CD14-positive monocyte (primary cell): ENCODE measurements around the gene PAPSS2. TPM values are rescaled to one million over a fixed set of nuclear protein-coding genes. Genes with fewer than 3 reads are reported as not detected.

Experiments used
- DNase-seq, 3 donors: peaks; one replicate each; pipeline ENCODE4 v3.0.0-alpha.2; 2011 to 2022
- H2AFZ ChIP-seq: 2 replicates; pipeline ENCODE4 v1.6.0; 2012; ENCODE audit warnings: mild to moderate bottlenecking, low read depth, low read length, inconsistent platforms; ENCODE audit not compliant: insufficient read depth, poor library complexity, severe bottlenecking
- H3K27ac ChIP-seq, 2 donors: 1 replicate in 1 of 2; 2 replicates in 1 of 2; pipeline ENCODE4 v1.5.1; 2012 to 2013; ENCODE audit warnings: low read length in 2 of 2, control low read depth in 1 of 2, inconsistent platforms in 1 of 2, low read depth in 1 of 2, mild to moderate bottlenecking in 1 of 2
- H3K27me3 ChIP-seq, 2 donors: one replicate each; pipeline versions ENCODE4 v1.6.0 to v1.6.1; 2011 to 2013; ENCODE audit warnings: low read length in 2 of 2; ENCODE audit not compliant: control insufficient read depth in 2 of 2, insufficient read depth in 2 of 2
- H3K36me3 ChIP-seq, 2 donors: replicated peaks in 1 of 2; 1 replicate in 1 of 2; 2 replicates in 1 of 2; pipeline versions ENCODE4 v1.5.1 to v1.6.1; 2012 to 2013; ENCODE audit warnings: low read length in 2 of 2, control low read depth in 1 of 2, inconsistent platforms in 1 of 2, mild to moderate bottlenecking in 1 of 2; ENCODE audit not compliant: insufficient read depth in 2 of 2, control insufficient read depth in 1 of 2
- H3K4me1 ChIP-seq, 2 donors: 1 replicate in 1 of 2; 2 replicates in 1 of 2; pipeline versions ENCODE4 v1.5.1 to v1.6.1; 2012 to 2013; ENCODE audit warnings: low read length in 2 of 2, control low read depth in 1 of 2, inconsistent platforms in 1 of 2, mild to moderate bottlenecking in 1 of 2, moderate library complexity in 1 of 2; ENCODE audit not compliant: insufficient read depth in 2 of 2, control insufficient read depth in 1 of 2
- H3K4me2 ChIP-seq: replicated peaks from 2 replicates; pipeline ENCODE3; 2012; ENCODE audit warnings: low read length, moderate library complexity, mild to moderate bottlenecking; ENCODE audit not compliant: poor library complexity, severe bottlenecking; ENCODE audit errors: extremely low read depth
- H3K4me3 ChIP-seq, 3 experiments: fragments of 200-600 bp in 1 of 3; sonication (generic) in 1 of 3; replicated peaks in 1 of 3; 1 replicate in 2 of 3; 2 replicates in 1 of 3; pipeline ENCODE4 v1.5.1; 2011 to 2013; ENCODE audit warnings: low read length in 3 of 3, mild to moderate bottlenecking in 3 of 3, control low read depth in 2 of 3, low read depth in 2 of 3, inconsistent platforms in 1 of 3, moderate library complexity in 1 of 3
- H3K79me2 ChIP-seq: 2 replicates; pipeline ENCODE4 v1.6.0; 2012; ENCODE audit warnings: mild to moderate bottlenecking, control low read depth, inconsistent platforms, low read length, moderate library complexity; ENCODE audit not compliant: insufficient read depth
- H3K9ac ChIP-seq: 2 replicates; pipeline ENCODE4 v1.6.0; 2017; ENCODE audit warnings: low read length, mild to moderate bottlenecking; ENCODE audit not compliant: insufficient read depth, poor library complexity, severe bottlenecking
- H3K9me3 ChIP-seq, 2 donors: replicated peaks in 1 of 2; 1 replicate in 1 of 2; 2 replicates in 1 of 2; pipeline versions ENCODE4 v1.5.1 to v1.6.1; 2012 to 2013; ENCODE audit warnings: low read length in 2 of 2, control low read depth in 1 of 2; ENCODE audit not compliant: control insufficient read depth in 1 of 2, insufficient read depth in 1 of 2
- H4K20me1 ChIP-seq: 2 replicates; pipeline ENCODE4 v1.6.0; 2012; ENCODE audit warnings: mild to moderate bottlenecking, low read length, control low read depth, moderate library complexity; ENCODE audit not compliant: insufficient read depth
- H3K27ac Mint-ChIP-seq, 7 donors: one replicate each; pipeline ENCODE4 v1.8.0; 2020; ENCODE audit warnings: mild to moderate bottlenecking in 7 of 7, mixed read lengths in 7 of 7, moderate library complexity in 6 of 7, inconsistent platforms in 2 of 7
- H3K27me3 Mint-ChIP-seq, 3 donors: one replicate each; pipeline ENCODE4 v1.8.0; 2021 to 2022; ENCODE audit warnings: low read depth in 3 of 3, mild to moderate bottlenecking in 3 of 3, mixed read lengths in 3 of 3, moderate library complexity in 3 of 3, inconsistent platforms in 1 of 3
- H3K36me3 Mint-ChIP-seq, 2 donors: one replicate each; pipeline ENCODE4 v1.8.0; 2020; ENCODE audit warnings: mixed read lengths in 2 of 2, inconsistent platforms in 1 of 2, mild to moderate bottlenecking in 1 of 2
- H3K4me1 Mint-ChIP-seq: one replicate; pipeline ENCODE4 v1.8.0; 2020; ENCODE audit warnings: mild to moderate bottlenecking, mixed read lengths
- H3K4me3 Mint-ChIP-seq, 2 donors: one replicate each; pipeline ENCODE4 v1.8.0; 2020; ENCODE audit warnings: mild to moderate bottlenecking in 2 of 2, mixed read lengths in 2 of 2, moderate library complexity in 1 of 2
- H3K9me3 Mint-ChIP-seq, 7 donors: one replicate each; pipeline ENCODE4 v1.8.0; 2020 to 2022; ENCODE audit warnings: mixed read lengths in 7 of 7, mild to moderate bottlenecking in 6 of 7, moderate library complexity in 6 of 7, inconsistent platforms in 2 of 7
- WGBS: methylation state at CpG from one replicate; pipeline ENCODE4 v1.1.5; 2013; ENCODE audit warnings: missing lambda C conversion rate; ENCODE audit not compliant: insufficient coverage; 5-methylcytosine and 5-hydroxymethylcytosine counted together
- intact Hi-C, 2 donors: fragments of 100-400 bp; cut with micrococcal nuclease; formaldehyde crosslinking; loops; one replicate each; pipeline versions ENCODE4 v1.15.0 to v1.15.1; 2023
- polyA plus RNA-seq, 3 donors: library from polyadenylated mRNA; depleted of rRNA in 1 of 3; unstranded in 2 of 3; stranded (reverse) in 1 of 3; fragments of 300-500 nt in 2 of 3; fragments of >200 nt in 1 of 3; fragmentation: Illumina TruSeq in 2 of 3; gene quantifications; 1 replicate in 2 of 3; 2 replicates in 1 of 3; pipeline ENCODE4 v1.2.3, GENCODE V29; 2012 to 2021
- TF ChIP-seq, protein P1 (sequence below): fragments of 200-600 bp; IDR thresholded peaks from one replicate; pipeline ENCODE4 v1.8.0; 2022; ENCODE audit warnings: antibody characterized with exemption, mild to moderate bottlenecking

Gene PAPSS2
- polyA plus RNA-seq, 3 donors: 3.5 to 6.5 (median 6.2) TPM

DNA sequence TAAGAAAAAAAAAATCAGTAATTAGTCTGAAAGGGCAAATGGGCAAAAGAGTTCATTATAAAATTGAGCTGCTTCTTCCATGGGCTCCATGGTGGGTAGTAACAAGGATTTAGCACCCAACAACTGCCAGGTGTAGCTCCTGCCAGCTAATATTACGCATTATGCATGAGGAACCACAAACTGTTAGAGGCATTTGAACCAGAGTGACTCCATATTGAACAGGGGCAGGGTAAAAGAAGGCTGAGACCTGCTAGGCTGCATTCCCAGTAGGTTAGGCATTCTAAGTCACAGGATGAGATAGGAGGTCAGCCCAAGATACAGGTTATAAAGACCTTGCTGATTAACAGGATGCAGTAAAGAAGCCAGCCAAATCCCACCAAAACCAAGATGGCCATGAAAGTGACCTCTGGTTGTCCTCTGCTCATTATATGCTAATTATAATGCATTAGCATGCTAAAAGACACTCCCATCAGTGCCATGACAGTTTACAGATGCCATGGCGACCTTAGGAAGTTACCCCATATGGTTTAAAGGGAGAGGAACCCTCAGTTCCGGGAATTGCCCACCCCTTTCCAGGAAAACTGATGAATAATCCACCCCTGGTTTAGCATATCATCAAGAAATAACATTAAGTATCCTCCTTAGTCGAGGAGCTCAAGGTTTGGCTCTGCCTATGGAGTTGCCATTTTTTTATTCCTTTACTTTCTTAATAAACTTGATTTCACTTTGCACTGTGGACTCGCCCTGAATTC is 8.7 kb upstream of the PAPSS2 start:
- no peak for DNase-seq
- intact Hi-C loops: no loop called here

DNA sequence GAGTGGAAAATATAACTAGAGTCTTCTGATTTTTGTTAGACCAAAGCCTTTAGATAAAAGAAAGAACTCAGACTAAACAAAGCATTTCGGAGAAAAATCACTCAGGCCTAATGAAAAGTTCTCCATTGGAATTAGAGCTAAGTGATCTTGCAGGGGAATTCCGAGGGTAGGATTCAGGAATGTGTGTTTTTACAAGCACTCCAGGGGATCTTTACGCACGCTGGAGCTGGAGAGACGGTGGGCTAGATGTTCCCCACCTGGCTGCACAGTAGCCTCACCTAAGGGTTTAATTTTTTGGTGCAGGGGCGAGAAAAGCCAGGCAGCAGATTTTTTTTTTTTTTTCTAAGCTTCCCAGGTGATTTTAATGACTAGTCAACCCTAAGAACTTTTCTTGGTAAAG is 7.9 kb upstream of the PAPSS2 start:
- Histone ChIP-seq H4K20me1 (no peaks in the 10 kb centered on the region), H3K79me2 (no peaks in the 10 kb centered on the region), H3K9me3 (no peaks in the 10 kb centered on the region), H3K4me3 (no peak overlapping the region), H3K4me1 (peaks cover 0 to 3% of the 10 kb centered on the region in 2 donors), H2AFZ (no peak overlapping the region), H3K27ac (no peak overlapping the region), H3K9ac (no peak overlapping the region), H3K4me2 (no peak overlapping the region), H3K36me3 (no peaks in the 10 kb centered on the region), H3K27me3 (no peaks in the 10 kb centered on the region)
- no peak for DNase-seq
- Mint-ChIP-seq H3K4me1 (peaks cover 3% of the 10 kb centered on the region), H3K27me3 (peaks cover 0 to 3% (median 1%) of the 10 kb centered on the region in 3 donors), H3K27ac (no peak overlapping the region), H3K4me3 (no peak overlapping the region), H3K9me3 (peaks cover 0 to 2% (median 0%) of the 10 kb centered on the region in 7 donors), H3K36me3 (no peaks in the 10 kb centered on the region)
- WGBS: 97% methylated on average over 4 of the region's 6 CpGs
- TF ChIP-seq, protein P1, sequence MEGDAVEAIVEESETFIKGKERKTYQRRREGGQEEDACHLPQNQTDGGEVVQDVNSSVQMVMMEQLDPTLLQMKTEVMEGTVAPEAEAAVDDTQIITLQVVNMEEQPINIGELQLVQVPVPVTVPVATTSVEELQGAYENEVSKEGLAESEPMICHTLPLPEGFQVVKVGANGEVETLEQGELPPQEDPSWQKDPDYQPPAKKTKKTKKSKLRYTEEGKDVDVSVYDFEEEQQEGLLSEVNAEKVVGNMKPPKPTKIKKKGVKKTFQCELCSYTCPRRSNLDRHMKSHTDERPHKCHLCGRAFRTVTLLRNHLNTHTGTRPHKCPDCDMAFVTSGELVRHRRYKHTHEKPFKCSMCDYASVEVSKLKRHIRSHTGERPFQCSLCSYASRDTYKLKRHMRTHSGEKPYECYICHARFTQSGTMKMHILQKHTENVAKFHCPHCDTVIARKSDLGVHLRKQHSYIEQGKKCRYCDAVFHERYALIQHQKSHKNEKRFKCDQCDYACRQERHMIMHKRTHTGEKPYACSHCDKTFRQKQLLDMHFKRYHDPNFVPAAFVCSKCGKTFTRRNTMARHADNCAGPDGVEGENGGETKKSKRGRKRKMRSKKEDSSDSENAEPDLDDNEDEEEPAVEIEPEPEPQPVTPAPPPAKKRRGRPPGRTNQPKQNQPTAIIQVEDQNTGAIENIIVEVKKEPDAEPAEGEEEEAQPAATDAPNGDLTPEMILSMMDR: no peak
- intact Hi-C loops: no loop called here

More for the DNA sequence above, 8.7 kb upstream of the PAPSS2 start:
- Histone ChIP-seq H3K36me3 (no peaks in the 10 kb centered on the region), H3K9me3 (no peaks in the 10 kb centered on the region), H3K4me1 (no peaks in the 10 kb centered on the region), H3K27me3 (no peaks in the 10 kb centered on the region), H2AFZ (no peak overlapping the region), H3K4me3 (no peak overlapping the region), H3K4me2 (no peak overlapping the region), H3K79me2 (no peaks in the 10 kb centered on the region), H3K9ac (no peak overlapping the region), H4K20me1 (no peaks in the 10 kb centered on the region), H3K27ac (no peak overlapping the region)
- 60% methylated on average over 2 of the region's 5 CpGs for WGBS
- peak overlapping the region in 1 of 7 donors; percentile 48 for H3K27ac Mint-ChIP-seq
- TF ChIP-seq, protein P1: no peak
- peaks cover 0 to 3% (median 0%) of the 10 kb centered on the region in 7 donors for H3K9me3 Mint-ChIP-seq
- H3K27me3 Mint-ChIP-seq: peaks cover 0 to 3% (median 1%) of the 10 kb centered on the region in 3 donors
- H3K36me3 Mint-ChIP-seq: no peaks in the 10 kb centered on the region
- no peaks in the 10 kb centered on the region for H3K4me1 Mint-ChIP-seq
- H3K4me3 Mint-ChIP-seq: no peak overlapping the region
